Stomach (tissue), 4 donors: Measurements from ENCODE around the gene MX2.

Source experiments
- CTCF ChIP-seq, 7 experiments: fragments of 450-650 bp in 4 of 7; fragments of 200-600 bp in 3 of 7; sonication (generic) in 3 of 7; IDR thresholded peaks; one replicate each; pipeline ENCODE4 v1.5.1; 2016 to 2019; ENCODE audit warnings: antibody characterized with exemption in 7 of 7, control low read depth in 2 of 7, mild to moderate bottlenecking in 1 of 7
- EP300 ChIP-seq: sonication (generic); formaldehyde crosslinking; IDR thresholded peaks from one replicate; pipeline ENCODE4 v1.6.1; 2017; ENCODE audit warnings: antibody characterized with exemption
- POLR2A ChIP-seq, 4 donors: fragments of 450-650 bp; IDR thresholded peaks; one replicate each; pipeline ENCODE4 v1.6.1; 2016; ENCODE audit warnings: antibody characterized with exemption in 4 of 4, control low read depth in 2 of 4, mild to moderate bottlenecking in 1 of 4, moderate library complexity in 1 of 4

GRCh38 chr21:41435706-41436105, 73.9 kb downstream of the MX2 start:
- TF ChIP-seq CTCF (IDR thresholded peaks at IDR 0.05) (no peak), POLR2A (IDR thresholded peaks at IDR 0.05) (no peak), EP300 (no peak)
